PFSK-1 (cell line): ENCODE results near the gene ZFP57.

Experiments
- FOXP2 ChIP-seq: optimal IDR thresholded peaks from 2 replicates; pipeline ENCODE3; 2011; ENCODE audit warnings: borderline replicate concordance, control low read depth, inconsistent platforms; ENCODE audit not compliant: insufficient read depth; ENCODE audit errors: extremely low read length, extremely low read depth
- POLR2AphosphoS5 ChIP-seq: IDR thresholded peaks from 2 replicates; pipeline ENCODE4 v1.6.1; 2012; ENCODE audit warnings: low read depth, mild to moderate bottlenecking, control low read depth, low read length, moderate library complexity
- SIN3A ChIP-seq: IDR thresholded peaks from 2 replicates; pipeline ENCODE4 v1.6.1; 2012; ENCODE audit warnings: mild to moderate bottlenecking, low read length, moderate library complexity, borderline replicate concordance; ENCODE audit not compliant: insufficient read depth
- TAF1 ChIP-seq: IDR thresholded peaks from 2 replicates; pipeline ENCODE4 v1.6.1; 2012; ENCODE audit warnings: low read length, control low read depth, borderline replicate concordance; ENCODE audit not compliant: insufficient read depth
- TF ChIP-seq, protein P1 (sequence below), 2 experiments: IDR thresholded peaks; 2 replicates each; pipeline versions ENCODE4 v1.6.1 to v1.8.0; 2011 to 2012; ENCODE audit warnings: low read depth in 2 of 2, low read length in 2 of 2, control low read depth in 1 of 2, inconsistent platforms in 1 of 2, mild to moderate bottlenecking in 1 of 2, moderate library complexity in 1 of 2; ENCODE audit not compliant: insufficient read depth in 1 of 2

DNA sequence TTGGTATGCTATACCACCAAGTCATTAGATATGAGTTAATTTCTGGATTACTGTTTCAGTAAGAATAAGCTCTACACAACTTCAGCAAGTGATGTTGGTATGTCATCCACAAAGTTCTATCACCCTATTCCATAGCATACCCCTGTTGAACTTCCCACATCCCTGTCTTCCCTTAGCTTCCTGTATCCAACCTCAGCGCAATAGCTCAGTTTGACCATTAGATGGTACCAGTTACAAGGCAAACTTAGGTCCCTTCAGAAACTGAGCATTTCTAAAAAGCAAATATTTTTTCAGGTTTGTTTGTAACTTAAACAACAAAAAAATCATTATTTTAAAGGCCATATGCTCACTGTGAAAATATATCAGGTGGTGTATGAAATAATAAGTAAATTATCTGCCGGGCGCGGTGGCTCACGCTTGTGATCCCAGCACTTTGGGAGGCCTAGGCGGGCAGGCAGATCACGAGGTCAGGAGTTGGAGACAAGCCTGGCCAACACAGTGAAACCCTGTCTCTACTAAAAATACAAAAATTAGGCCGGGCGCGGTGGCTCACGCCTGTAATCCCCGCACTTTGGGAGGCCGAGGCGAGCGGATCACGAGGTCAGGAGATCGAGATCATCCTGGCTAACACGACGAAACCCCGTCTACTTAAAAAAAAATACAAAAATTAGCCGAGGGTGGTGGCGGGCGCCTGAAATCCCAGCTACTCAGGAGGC is 32.9 kb downstream of the ZFP57 start:
- TF ChIP-seq, protein P1, sequence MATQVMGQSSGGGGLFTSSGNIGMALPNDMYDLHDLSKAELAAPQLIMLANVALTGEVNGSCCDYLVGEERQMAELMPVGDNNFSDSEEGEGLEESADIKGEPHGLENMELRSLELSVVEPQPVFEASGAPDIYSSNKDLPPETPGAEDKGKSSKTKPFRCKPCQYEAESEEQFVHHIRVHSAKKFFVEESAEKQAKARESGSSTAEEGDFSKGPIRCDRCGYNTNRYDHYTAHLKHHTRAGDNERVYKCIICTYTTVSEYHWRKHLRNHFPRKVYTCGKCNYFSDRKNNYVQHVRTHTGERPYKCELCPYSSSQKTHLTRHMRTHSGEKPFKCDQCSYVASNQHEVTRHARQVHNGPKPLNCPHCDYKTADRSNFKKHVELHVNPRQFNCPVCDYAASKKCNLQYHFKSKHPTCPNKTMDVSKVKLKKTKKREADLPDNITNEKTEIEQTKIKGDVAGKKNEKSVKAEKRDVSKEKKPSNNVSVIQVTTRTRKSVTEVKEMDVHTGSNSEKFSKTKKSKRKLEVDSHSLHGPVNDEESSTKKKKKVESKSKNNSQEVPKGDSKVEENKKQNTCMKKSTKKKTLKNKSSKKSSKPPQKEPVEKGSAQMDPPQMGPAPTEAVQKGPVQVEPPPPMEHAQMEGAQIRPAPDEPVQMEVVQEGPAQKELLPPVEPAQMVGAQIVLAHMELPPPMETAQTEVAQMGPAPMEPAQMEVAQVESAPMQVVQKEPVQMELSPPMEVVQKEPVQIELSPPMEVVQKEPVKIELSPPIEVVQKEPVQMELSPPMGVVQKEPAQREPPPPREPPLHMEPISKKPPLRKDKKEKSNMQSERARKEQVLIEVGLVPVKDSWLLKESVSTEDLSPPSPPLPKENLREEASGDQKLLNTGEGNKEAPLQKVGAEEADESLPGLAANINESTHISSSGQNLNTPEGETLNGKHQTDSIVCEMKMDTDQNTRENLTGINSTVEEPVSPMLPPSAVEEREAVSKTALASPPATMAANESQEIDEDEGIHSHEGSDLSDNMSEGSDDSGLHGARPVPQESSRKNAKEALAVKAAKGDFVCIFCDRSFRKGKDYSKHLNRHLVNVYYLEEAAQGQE (IDR thresholded peaks at IDR 0.05; ENCODE audit: insufficient read depth in 1 of 2, low read depth in 2 of 2, low read length in 2 of 2) = no peak
- TF ChIP-seq TAF1 (no peak), POLR2AphosphoS5 (no peak), SIN3A (no peak), FOXP2 (no peak)
